Omental fat pad (tissue), 4 donors: ENCODE measurements around the gene ECEL1. TPM values are rescaled to one million over a fixed set of nuclear protein-coding genes. Genes with fewer than 3 reads are reported as not detected.

Source experiments
- ATAC-seq: fragments of 150-250 bp; one replicate; pipeline ENCODE4 v1.9.1; 2016; ENCODE audit warnings: mild to moderate bottlenecking, moderate library complexity; ENCODE audit not compliant: low FRiP score
- DNase-seq: peaks from one replicate; pipeline ENCODE4 v3.0.0-alpha.2; 2019; ENCODE audit warnings: low spot score
- total RNA-seq, 4 donors: library from RNA; depleted of rRNA; stranded (reverse); fragments of >200 nt; gene quantifications; one replicate each; pipeline ENCODE4 v1.1.0, GENCODE V29; 2016
- TF ChIP-seq, protein P1 (sequence below), 3 donors: fragments of 450-650 bp; IDR thresholded peaks; one replicate each; pipeline ENCODE4 v1.5.1; 2016 to 2017; ENCODE audit warnings: antibody characterized with exemption in 3 of 3, mild to moderate bottlenecking in 3 of 3, moderate library complexity in 2 of 3

ECEL1 gene
- total RNA-seq, 4 donors from 2014 or later: 0.19 to 1.1 (median 1.0) TPM; not detected in 1

DNA sequence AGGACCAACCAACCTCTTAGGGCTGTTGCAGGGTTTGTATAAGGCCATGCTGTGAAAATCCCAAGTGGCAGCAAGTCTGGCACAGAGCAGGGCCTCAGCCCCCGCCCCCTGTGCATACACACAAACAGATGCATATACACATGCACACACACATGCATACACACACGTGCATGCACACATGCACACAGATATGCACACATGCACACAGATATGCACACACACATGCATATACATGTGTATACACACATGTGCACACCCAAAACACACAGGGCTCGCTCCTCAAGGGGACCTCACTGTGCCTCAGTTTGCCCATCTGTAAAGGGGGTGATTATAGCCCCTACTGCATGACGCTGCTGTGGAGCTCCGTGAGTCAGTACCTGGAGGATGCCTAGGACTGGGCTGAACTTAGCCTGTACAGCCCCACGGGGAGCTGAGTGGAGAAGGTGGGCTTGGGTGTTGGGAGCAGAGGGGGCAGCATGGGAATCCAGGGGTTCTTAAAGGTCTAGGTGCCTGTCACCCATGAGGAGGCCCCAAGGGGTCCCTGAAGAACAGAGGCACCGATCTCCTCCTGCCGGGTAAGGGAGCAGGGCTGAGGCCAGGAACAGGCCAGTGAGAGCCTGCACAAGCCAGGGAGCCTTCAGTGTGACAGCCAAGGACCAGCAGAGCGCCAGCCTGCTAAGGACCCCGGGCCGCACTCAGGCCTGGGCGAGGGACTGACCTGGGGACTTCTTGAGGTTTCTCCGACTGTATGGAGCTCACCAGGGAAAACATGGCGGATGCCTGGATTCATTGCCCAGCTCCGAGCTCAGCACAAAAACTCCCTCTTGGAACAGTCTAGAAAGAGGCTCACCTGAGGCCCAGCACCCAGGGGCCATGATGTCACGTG, 55.7 kb downstream of the ECEL1 start:
- no peak for ATAC-seq
- no peak for DNase-seq
- TF ChIP-seq, protein P1, sequence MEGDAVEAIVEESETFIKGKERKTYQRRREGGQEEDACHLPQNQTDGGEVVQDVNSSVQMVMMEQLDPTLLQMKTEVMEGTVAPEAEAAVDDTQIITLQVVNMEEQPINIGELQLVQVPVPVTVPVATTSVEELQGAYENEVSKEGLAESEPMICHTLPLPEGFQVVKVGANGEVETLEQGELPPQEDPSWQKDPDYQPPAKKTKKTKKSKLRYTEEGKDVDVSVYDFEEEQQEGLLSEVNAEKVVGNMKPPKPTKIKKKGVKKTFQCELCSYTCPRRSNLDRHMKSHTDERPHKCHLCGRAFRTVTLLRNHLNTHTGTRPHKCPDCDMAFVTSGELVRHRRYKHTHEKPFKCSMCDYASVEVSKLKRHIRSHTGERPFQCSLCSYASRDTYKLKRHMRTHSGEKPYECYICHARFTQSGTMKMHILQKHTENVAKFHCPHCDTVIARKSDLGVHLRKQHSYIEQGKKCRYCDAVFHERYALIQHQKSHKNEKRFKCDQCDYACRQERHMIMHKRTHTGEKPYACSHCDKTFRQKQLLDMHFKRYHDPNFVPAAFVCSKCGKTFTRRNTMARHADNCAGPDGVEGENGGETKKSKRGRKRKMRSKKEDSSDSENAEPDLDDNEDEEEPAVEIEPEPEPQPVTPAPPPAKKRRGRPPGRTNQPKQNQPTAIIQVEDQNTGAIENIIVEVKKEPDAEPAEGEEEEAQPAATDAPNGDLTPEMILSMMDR (IDR thresholded peaks at IDR 0.05): no peak

Other genes starting within 250 kb of the ECEL1 start
- not detected for gene ALPP, start 109.1 kb downstream of the ECEL1 start, total RNA-seq
- gene ALPG, start 81.0 kb downstream of the ECEL1 start, total RNA-seq: not detected
- not detected for gene ALPI, start 31.7 kb downstream of the ECEL1 start, total RNA-seq
- not detected for gene PRSS56, start 32.6 kb upstream of the ECEL1 start, total RNA-seq
- not detected for gene CHRND, start 38.3 kb upstream of the ECEL1 start, total RNA-seq
- gene CHRNG, start 51.9 kb upstream of the ECEL1 start, total RNA-seq: not detected
- gene TIGD1, start 62.7 kb upstream of the ECEL1 start, total RNA-seq: 1 to 10 TPM; 1.5 to 3.8 (median 2.4) TPM
- 10 to 100 TPM; 32.2 to 45.4 (median 37.8) TPM for gene EIF4E2, start 62.9 kb upstream of the ECEL1 start, total RNA-seq
- gene EFHD1, start 145.8 kb upstream of the ECEL1 start, total RNA-seq: 10 to 100 TPM in 3 of 4 donors, 1 to 10 TPM in 1; 9.6 to 44.1 (median 18.1) TPM
- gene GIGYF2, start 209.5 kb upstream of the ECEL1 start, total RNA-seq: 10 to 100 TPM; 63.9 to 80.2 (median 72.2) TPM